ENCODE measurements around the gene DESI2.

DESI2 gene

GRCh38 chr1:244704107-244704506, 51.2 kb downstream of the DESI2 start:
- TF ChIP-seq TEAD4 (IDR thresholded peaks at IDR 0.05) (no peak), EGR1 (IDR thresholded peaks at IDR 0.05) (no peak), YY1 (IDR thresholded peaks at IDR 0.05; ENCODE audit: low read depth) (no peak), ZBTB7A (IDR thresholded peaks at IDR 0.05; ENCODE audit: low read depth) (no peak), RAD21 (IDR thresholded peaks at IDR 0.05; ENCODE audit: low read depth) (no peak), CEBPB (IDR thresholded peaks at IDR 0.05) (no peak), TCF12 (IDR thresholded peaks at IDR 0.05; ENCODE audit: low read depth) (no peak), FOXM1 (IDR thresholded peaks at IDR 0.05; ENCODE audit: borderline replicate concordance, low read depth) (no peak), MAX (IDR thresholded peaks at IDR 0.05) (no peak), REST (IDR thresholded peaks at IDR 0.05; ENCODE audit: low read depth) (no peak), EP300 (IDR thresholded peaks at IDR 0.05; ENCODE audit: borderline replicate concordance) (no peak), NFIC (IDR thresholded peaks at IDR 0.05) (no peak)
- TF ChIP-seq, protein P1, sequence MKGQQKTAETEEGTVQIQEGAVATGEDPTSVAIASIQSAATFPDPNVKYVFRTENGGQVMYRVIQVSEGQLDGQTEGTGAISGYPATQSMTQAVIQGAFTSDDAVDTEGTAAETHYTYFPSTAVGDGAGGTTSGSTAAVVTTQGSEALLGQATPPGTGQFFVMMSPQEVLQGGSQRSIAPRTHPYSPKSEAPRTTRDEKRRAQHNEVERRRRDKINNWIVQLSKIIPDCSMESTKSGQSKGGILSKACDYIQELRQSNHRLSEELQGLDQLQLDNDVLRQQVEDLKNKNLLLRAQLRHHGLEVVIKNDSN (IDR thresholded peaks at IDR 0.05): no peak

DNA sequence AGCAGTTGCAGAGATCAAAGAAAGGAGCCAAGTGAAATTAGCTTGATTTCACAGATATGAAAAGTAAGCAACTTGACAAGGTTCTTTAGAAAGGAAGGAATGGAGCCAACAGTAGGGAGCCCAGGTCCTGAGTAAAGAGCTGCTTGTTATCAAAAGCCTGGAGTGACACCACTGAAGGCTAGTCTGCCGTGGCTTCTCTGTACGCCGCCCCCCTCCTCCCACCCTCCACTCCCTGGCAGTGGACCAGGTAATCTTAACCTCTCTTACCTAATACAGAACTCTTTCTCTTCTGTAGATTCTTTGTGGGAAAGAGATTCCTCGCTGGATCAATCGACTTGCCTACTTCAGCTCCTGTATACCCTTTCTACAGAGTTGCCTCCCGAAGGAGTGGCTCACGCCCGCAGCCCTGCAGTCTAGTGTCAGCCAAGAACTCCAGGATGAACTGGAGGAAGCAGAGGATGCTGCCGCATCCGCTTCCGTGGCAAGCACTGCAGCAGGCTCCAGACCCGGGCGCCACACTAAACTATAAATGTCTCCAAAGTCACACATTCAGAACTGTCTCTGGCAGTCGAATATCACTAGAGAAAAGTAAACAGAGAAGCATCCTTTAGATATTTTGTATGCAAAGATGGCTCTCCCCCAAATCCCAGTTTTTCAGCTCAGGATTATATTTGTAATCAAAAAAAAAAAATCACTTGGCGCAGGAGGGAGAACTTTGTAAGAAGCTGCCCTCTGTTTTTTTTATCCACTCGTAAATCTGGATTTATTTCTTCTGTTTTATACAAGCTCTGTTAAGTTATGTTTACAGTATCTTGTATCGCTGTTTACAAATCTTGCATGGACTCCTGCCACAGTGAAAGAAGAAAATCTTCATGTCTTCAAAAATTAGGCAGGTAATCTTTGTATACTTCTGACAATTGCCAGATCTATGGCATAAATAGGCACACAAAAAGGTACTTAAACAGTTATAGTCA, 52.6 kb downstream of the DESI2 start:
- TF ChIP-seq, protein P1 (IDR thresholded peaks at IDR 0.05): no peak
- no peak for TF ChIP-seq TCF12 (IDR thresholded peaks at IDR 0.05; ENCODE audit: low read depth)

DNA sequence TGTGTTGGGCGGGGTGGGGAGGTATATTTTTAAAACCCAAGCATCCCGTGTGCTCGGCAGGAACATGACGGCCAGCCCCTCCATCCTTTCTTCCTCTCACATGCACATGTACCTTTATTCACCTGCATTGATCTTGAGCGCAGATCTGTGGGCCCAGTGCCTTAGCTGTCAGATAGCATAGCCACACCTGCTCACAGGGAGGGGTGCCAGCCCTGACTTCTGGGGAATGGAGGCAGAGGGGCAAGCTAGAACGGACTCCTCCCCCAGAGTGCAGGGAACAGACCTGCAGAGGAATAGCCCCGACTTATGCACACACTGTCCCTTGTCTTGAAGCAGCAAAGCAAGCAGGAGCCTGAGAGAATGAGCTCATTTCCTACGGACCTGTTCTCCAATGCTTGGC, 56.1 kb downstream of the DESI2 start:
- TF ChIP-seq YY1 (IDR thresholded peaks at IDR 0.05; ENCODE audit: low read depth): no peak
- TF ChIP-seq RAD21 (IDR thresholded peaks at IDR 0.05; ENCODE audit: low read depth): no peak
- no peak for TF ChIP-seq EGR1 (IDR thresholded peaks at IDR 0.05)
- TF ChIP-seq, protein P1 (IDR thresholded peaks at IDR 0.05): no peak
- no peak for TF ChIP-seq TEAD4 (IDR thresholded peaks at IDR 0.05)
- no peak for TF ChIP-seq TAF1 (IDR thresholded peaks at IDR 0.05; ENCODE audit: low read depth)
- no peak for TF ChIP-seq CEBPB (IDR thresholded peaks at IDR 0.05)
- no peak for TF ChIP-seq NFIC (IDR thresholded peaks at IDR 0.05)
- no peak for TF ChIP-seq EP300 (IDR thresholded peaks at IDR 0.05; ENCODE audit: borderline replicate concordance)
- no peak for TF ChIP-seq TCF12 (IDR thresholded peaks at IDR 0.05; ENCODE audit: low read depth)
- TF ChIP-seq MAX (IDR thresholded peaks at IDR 0.05): no peak
- TF ChIP-seq REST (IDR thresholded peaks at IDR 0.05; ENCODE audit: low read depth): no peak
- TF ChIP-seq CREB1 (IDR thresholded peaks at IDR 0.05; ENCODE audit: low read depth): no peak
- no peak for TF ChIP-seq FOXM1 (IDR thresholded peaks at IDR 0.05; ENCODE audit: borderline replicate concordance, low read depth)
- no peak for TF ChIP-seq ZBTB7A (IDR thresholded peaks at IDR 0.05; ENCODE audit: low read depth)

DNA sequence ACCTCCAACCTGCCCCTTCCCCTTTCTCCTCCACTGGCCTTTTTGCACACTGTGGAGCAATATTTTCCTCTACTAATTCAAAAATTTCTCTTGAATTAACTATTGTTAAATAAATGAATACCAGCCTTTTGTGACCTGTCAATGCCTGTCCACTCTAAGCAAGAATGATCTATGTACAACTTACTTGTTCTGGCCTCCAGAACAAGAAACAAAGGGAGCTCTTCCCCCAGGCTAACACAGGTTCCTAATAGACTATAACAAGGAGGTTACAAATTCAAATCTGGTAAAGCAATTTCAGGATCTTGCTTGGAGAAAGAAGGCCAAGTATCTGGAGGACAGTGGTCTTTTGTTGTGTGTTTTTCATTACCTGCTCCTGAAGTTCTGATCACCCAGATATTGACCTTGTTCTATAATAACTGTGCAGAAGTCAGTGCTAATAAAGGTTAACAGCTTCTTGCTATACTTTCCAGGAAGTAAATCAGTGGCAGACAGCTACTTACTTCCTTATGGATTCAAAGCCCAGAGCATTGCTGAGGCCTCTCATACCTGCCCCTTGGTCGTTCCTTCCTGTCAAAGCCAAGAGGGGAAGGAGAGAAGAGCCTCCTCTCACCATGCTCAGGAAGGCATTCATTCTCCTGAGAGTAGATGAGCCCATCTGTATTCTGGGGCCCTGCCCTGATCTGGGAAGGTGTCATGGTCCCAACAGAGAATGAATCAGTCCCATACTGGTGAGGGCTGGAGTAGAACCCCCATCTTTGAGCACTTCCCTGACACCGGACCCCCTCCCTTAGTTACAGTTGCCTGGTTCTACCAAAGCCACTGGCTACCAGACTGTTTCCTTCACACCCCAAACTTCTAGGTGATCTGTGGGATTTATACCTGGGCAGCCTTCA, 56.8 kb downstream of the DESI2 start:
- TF ChIP-seq EGR1 (IDR thresholded peaks at IDR 0.05) (no peak), FOXM1 (IDR thresholded peaks at IDR 0.05; ENCODE audit: borderline replicate concordance, low read depth) (no peak), TEAD4 (IDR thresholded peaks at IDR 0.05) (no peak), TCF12 (IDR thresholded peaks at IDR 0.05; ENCODE audit: low read depth) (no peak), NFIC (IDR thresholded peaks at IDR 0.05) (no peak), CREB1 (IDR thresholded peaks at IDR 0.05; ENCODE audit: low read depth) (no peak), EP300 (IDR thresholded peaks at IDR 0.05; ENCODE audit: borderline replicate concordance) (no peak), REST (IDR thresholded peaks at IDR 0.05; ENCODE audit: low read depth) (no peak), MAX (IDR thresholded peaks at IDR 0.05) (no peak), CEBPB (IDR thresholded peaks at IDR 0.05) (no peak), ZBTB7A (IDR thresholded peaks at IDR 0.05; ENCODE audit: low read depth) (no peak), YY1 (IDR thresholded peaks at IDR 0.05; ENCODE audit: low read depth) (no peak), TAF1 (IDR thresholded peaks at IDR 0.05; ENCODE audit: low read depth) (no peak), RAD21 (IDR thresholded peaks at IDR 0.05; ENCODE audit: low read depth) (no peak)
- TF ChIP-seq, protein P1 (IDR thresholded peaks at IDR 0.05): no peak

Data from Ishikawa (cell line).